H9 (cell line): ENCODE results near the gene KIF5A. TPM values are rescaled to one million over a fixed set of nuclear protein-coding genes. Genes with fewer than 3 reads are reported as not detected.

Source experiments
- DNase-seq: peaks from one replicate; pipeline ENCODE4 v3.0.0-alpha.2; 2017
- H2AFZ ChIP-seq: one replicate; pipeline ENCODE4 v1.6.1; 2013; ENCODE audit warnings: mild to moderate bottlenecking, low read length, control low read depth, moderate library complexity
- H2AK5ac ChIP-seq: 2 replicates; pipeline ENCODE4 v1.6.1; 2013; ENCODE audit warnings: low read length, control low read depth, mixed read lengths; ENCODE audit not compliant: insufficient read length
- H2BK120ac ChIP-seq: one replicate; pipeline ENCODE4 v1.6.1; 2013; ENCODE audit warnings: low read depth, mild to moderate bottlenecking, low read length, control low read depth, inconsistent platforms; ENCODE audit not compliant: poor library complexity, severe bottlenecking
- H2BK12ac ChIP-seq: 2 replicates; pipeline ENCODE4 v1.6.1; 2013; ENCODE audit warnings: low read length, control low read depth, mixed read lengths, low read depth; ENCODE audit not compliant: insufficient read length
- H2BK15ac ChIP-seq: 2 replicates; pipeline ENCODE4 v1.6.1; 2013; ENCODE audit warnings: low read depth, low read length, control low read depth
- H2BK20ac ChIP-seq: one replicate; pipeline ENCODE4 v1.6.1; 2013; ENCODE audit warnings: low read depth, mild to moderate bottlenecking, low read length, control low read depth, inconsistent platforms; ENCODE audit not compliant: poor library complexity, severe bottlenecking
- H2BK5ac ChIP-seq: 2 replicates; pipeline ENCODE4 v1.6.1; 2013; ENCODE audit warnings: low read length, control low read depth, mixed read lengths; ENCODE audit not compliant: insufficient read length
- H3K14ac ChIP-seq: 2 replicates; pipeline ENCODE4 v1.6.1; 2013; ENCODE audit warnings: low read length, control low read depth; ENCODE audit not compliant: insufficient read depth
- H3K18ac ChIP-seq: 2 replicates; pipeline ENCODE4 v1.6.1; 2013; ENCODE audit warnings: low read depth, mild to moderate bottlenecking, mixed read lengths, low read length, control low read depth; ENCODE audit not compliant: insufficient read length
- H3K23ac ChIP-seq: 2 replicates; pipeline ENCODE4 v1.6.1; 2013; ENCODE audit warnings: low read length, control low read depth, mixed read lengths, low read depth; ENCODE audit not compliant: insufficient read length
- H3K23me2 ChIP-seq: 2 replicates; pipeline ENCODE4 v1.6.1; 2013; ENCODE audit warnings: low read depth, mild to moderate bottlenecking, mixed read lengths, low read length, control low read depth; ENCODE audit not compliant: insufficient read length, poor library complexity, severe bottlenecking
- H3K27ac ChIP-seq: 2 replicates; pipeline ENCODE4 v1.5.1; 2013; ENCODE audit warnings: low read length, control low read depth, mixed read lengths, low read depth; ENCODE audit not compliant: insufficient read length
- H3K27me3 ChIP-seq: 2 replicates; pipeline ENCODE4 v1.6.1; 2013; ENCODE audit warnings: low read length, control low read depth, inconsistent platforms; ENCODE audit not compliant: insufficient read depth
- H3K4ac ChIP-seq: 2 replicates; pipeline ENCODE4 v1.6.1; 2013; ENCODE audit warnings: low read depth, mild to moderate bottlenecking, control low read depth, inconsistent platforms, low read length, moderate library complexity
- H3K4me1 ChIP-seq: 2 replicates; pipeline ENCODE4 v1.6.1; 2013; ENCODE audit warnings: low read length, control low read depth, inconsistent platforms; ENCODE audit not compliant: insufficient read depth
- H3K4me2 ChIP-seq: 2 replicates; pipeline ENCODE4 v1.6.1; 2013; ENCODE audit warnings: low read length, control low read depth, mixed read lengths; ENCODE audit not compliant: insufficient read length, insufficient read depth
- H3K56ac ChIP-seq: 2 replicates; pipeline ENCODE4 v1.6.1; 2013; ENCODE audit warnings: low read depth, mild to moderate bottlenecking, mixed read lengths, low read length, control low read depth; ENCODE audit not compliant: insufficient read length
- H3K79me1 ChIP-seq: 2 replicates; pipeline ENCODE4 v1.6.1; 2013; ENCODE audit warnings: low read depth, mild to moderate bottlenecking, moderate library complexity, low read length, control low read depth, inconsistent platforms; ENCODE audit not compliant: insufficient read depth, poor library complexity, severe bottlenecking
- H3K79me2 ChIP-seq: 2 replicates; pipeline ENCODE4 v1.6.1; 2013; ENCODE audit warnings: low read length, control low read depth, inconsistent platforms; ENCODE audit not compliant: insufficient read depth
- H3K9ac ChIP-seq: 2 replicates; pipeline ENCODE4 v1.6.1; 2013; ENCODE audit warnings: low read length, control low read depth, mixed read lengths; ENCODE audit not compliant: insufficient read length; ENCODE audit errors: extremely low read depth
- H3K9me3 ChIP-seq: one replicate; pipeline ENCODE4 v1.6.1; 2013; ENCODE audit warnings: low read depth, low read length, inconsistent platforms; ENCODE audit not compliant: control insufficient read depth
- H3T11ph ChIP-seq: one replicate; pipeline ENCODE4 v1.6.1; 2013; ENCODE audit warnings: mild to moderate bottlenecking, low read length, control low read depth, inconsistent platforms
- H4K20me1 ChIP-seq: one replicate; pipeline ENCODE4 v1.6.1; 2013; ENCODE audit not compliant: control insufficient read depth, insufficient read length, insufficient read depth
- H4K5ac ChIP-seq: 2 replicates; pipeline ENCODE4 v1.6.1; 2013; ENCODE audit warnings: low read depth, mild to moderate bottlenecking, mixed read lengths, low read length, control low read depth; ENCODE audit not compliant: insufficient read length
- H4K8ac ChIP-seq: replicated peaks from 2 replicates; pipeline ENCODE4 v1.6.1; 2013; ENCODE audit warnings: low read length, control low read depth, mixed read lengths, low read depth; ENCODE audit not compliant: insufficient read length
- H4K91ac ChIP-seq: 2 replicates; pipeline ENCODE4 v1.6.1; 2013; ENCODE audit warnings: low read depth, mild to moderate bottlenecking, moderate library complexity, mixed read lengths, low read length, control low read depth; ENCODE audit not compliant: insufficient read length
- H3K27ac Mint-ChIP-seq, 3 experiments: 2 replicates in 2 of 3; 3 replicates in 1 of 3; pipeline ENCODE4 v1.8.0; 2020 to 2021; ENCODE audit warnings: mixed read lengths in 3 of 3, mild to moderate bottlenecking in 1 of 3, moderate library complexity in 1 of 3
- H3K27me3 Mint-ChIP-seq: 2 replicates; pipeline ENCODE4 v1.8.0; 2021; ENCODE audit warnings: low read depth, mild to moderate bottlenecking, moderate library complexity, mixed read lengths
- H3K36me3 Mint-ChIP-seq, 3 experiments: 2 replicates in 2 of 3; 3 replicates in 1 of 3; pipeline ENCODE4 v1.8.0; 2020 to 2021; ENCODE audit warnings: low read depth in 3 of 3, mixed read lengths in 3 of 3; ENCODE audit not compliant: insufficient read depth in 1 of 3
- H3K4me1 Mint-ChIP-seq, 2 experiments: 2 replicates each; pipeline ENCODE4 v1.8.0; 2020; ENCODE audit warnings: mixed read lengths in 2 of 2
- H3K4me3 Mint-ChIP-seq, 2 experiments: 2 replicates in 1 of 2; 3 replicates in 1 of 2; pipeline ENCODE4 v1.8.0; 2020 to 2021; ENCODE audit warnings: mild to moderate bottlenecking in 2 of 2, mixed read lengths in 2 of 2, moderate library complexity in 1 of 2
- H3K9me3 Mint-ChIP-seq, 2 experiments: 2 replicates in 1 of 2; 3 replicates in 1 of 2; pipeline ENCODE4 v1.8.0; 2020; ENCODE audit warnings: mild to moderate bottlenecking in 2 of 2, mixed read lengths in 2 of 2, moderate library complexity in 1 of 2
- WGBS: extraction: QIAGEN DNeasy Blood & Tissue Kit; methylation state at CpG from one replicate; pipeline ENCODE4 v1.1.7; 2013; ENCODE audit warnings: missing lambda C conversion rate, low lambda C conversion rate, mixed read lengths; ENCODE audit not compliant: insufficient read length; ENCODE audit errors: extremely low coverage; 5-methylcytosine and 5-hydroxymethylcytosine counted together
- total RNA-seq: library from RNA; stranded (reverse); gene quantifications from 2 replicates; pipeline ENCODE4 v1.2.1, GENCODE V29; 2021
- TF ChIP-seq, protein P1 (sequence below): fragments of 200-600 bp; sonication (generic); conservative IDR thresholded peaks from 3 replicates; pipeline ENCODE4 v1.8.0; 2021; ENCODE audit warnings: antibody characterized with exemption, mild to moderate bottlenecking

Gene KIF5A
- total RNA-seq, 1 experiment from 2014 or later = 18.5 TPM

DNA sequence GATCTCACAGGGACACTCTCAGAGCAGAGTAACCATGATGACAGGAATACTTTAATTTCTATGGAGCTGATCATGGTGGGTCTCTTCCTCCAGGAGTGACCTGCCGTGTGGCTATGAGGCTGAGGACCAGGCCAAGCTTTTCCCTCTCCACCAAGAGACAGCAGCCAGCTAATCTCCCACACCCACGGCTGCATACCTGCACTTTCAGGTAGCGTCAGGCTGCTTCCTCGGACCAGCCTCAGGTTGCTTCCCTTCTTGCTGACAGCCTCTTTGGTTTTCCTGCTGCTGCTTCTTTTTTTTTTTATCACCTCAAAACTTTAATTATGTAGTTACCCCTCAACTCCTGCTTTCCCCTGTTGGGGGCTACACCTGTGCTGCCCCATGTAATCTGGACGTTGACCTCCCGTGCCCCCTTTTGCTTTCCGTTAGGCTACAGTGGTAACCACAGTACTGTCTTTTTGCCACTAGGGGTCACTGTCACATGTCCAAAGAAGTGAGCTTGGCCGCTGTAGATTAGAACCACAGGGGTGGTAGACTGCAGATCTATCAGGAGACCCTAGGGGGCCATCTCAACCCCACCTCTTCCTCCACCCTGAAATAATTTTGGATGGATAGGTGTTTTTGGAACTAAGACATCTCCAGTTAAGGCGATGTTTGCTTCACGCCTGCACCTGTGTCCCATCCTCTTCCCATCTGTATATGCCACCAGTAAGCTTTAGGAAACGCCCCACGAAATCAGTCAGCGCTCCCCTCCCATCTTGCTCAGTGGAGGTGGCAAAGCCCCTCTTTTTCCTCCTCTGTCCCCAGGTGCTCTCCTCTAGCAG is 33.4 kb downstream of the KIF5A start:
- Histone ChIP-seq H2AFZ (no peak overlapping the region), H3K79me2 (no peaks in the 10 kb centered on the region), H4K20me1 (no peaks in the 10 kb centered on the region), H3K18ac (no peak overlapping the region), H4K8ac (no peak overlapping the region), H3K79me1 (no peaks in the 10 kb centered on the region), H2AK5ac (no peak overlapping the region), H4K5ac (no peak overlapping the region), H3K4ac (no peak overlapping the region), H2BK15ac (no peak overlapping the region), H2BK5ac (no peak overlapping the region), H2BK120ac (no peak overlapping the region), H3K9me3 (no peaks in the 10 kb centered on the region), H3K9ac (no peak overlapping the region), H2BK12ac (no peak overlapping the region), H3K23ac (no peak overlapping the region), H3K27me3 (no peaks in the 10 kb centered on the region), H3K56ac (no peak overlapping the region), H4K91ac (no peak overlapping the region), H3T11ph (no peak overlapping the region), H3K27ac (no peak overlapping the region), H2BK20ac (no peak overlapping the region), H3K4me2 (no peak overlapping the region), H3K14ac (no peak overlapping the region), H3K4me1 (no peaks in the 10 kb centered on the region), H3K23me2 (no peaks in the 10 kb centered on the region)
- no CpG with 5 or more reads among the region's 13 CpGs for WGBS
- Mint-ChIP-seq H3K4me3 (peak overlapping the region in 1 of 2 experiments; percentile 53; a peak in 2 of 5 replicates), H3K27me3 (no peaks in the 10 kb centered on the region), H3K4me1 (peaks cover 0 to 2% of the 10 kb centered on the region in 2 experiments; a peak in 1 of 4 replicates), H3K9me3 (no peaks in the 10 kb centered on the region), H3K27ac (no peak overlapping the region; a peak in 1 of 7 replicates), H3K36me3 (peaks cover 20 to 52% (median 39%) of the 10 kb centered on the region in 3 experiments)
- DNase-seq = peak; percentile 85
- TF ChIP-seq, protein P1, sequence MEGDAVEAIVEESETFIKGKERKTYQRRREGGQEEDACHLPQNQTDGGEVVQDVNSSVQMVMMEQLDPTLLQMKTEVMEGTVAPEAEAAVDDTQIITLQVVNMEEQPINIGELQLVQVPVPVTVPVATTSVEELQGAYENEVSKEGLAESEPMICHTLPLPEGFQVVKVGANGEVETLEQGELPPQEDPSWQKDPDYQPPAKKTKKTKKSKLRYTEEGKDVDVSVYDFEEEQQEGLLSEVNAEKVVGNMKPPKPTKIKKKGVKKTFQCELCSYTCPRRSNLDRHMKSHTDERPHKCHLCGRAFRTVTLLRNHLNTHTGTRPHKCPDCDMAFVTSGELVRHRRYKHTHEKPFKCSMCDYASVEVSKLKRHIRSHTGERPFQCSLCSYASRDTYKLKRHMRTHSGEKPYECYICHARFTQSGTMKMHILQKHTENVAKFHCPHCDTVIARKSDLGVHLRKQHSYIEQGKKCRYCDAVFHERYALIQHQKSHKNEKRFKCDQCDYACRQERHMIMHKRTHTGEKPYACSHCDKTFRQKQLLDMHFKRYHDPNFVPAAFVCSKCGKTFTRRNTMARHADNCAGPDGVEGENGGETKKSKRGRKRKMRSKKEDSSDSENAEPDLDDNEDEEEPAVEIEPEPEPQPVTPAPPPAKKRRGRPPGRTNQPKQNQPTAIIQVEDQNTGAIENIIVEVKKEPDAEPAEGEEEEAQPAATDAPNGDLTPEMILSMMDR = peak; percentile 96
